ENCODE data around the gene CAPZB.

Gene CAPZB

DNA sequence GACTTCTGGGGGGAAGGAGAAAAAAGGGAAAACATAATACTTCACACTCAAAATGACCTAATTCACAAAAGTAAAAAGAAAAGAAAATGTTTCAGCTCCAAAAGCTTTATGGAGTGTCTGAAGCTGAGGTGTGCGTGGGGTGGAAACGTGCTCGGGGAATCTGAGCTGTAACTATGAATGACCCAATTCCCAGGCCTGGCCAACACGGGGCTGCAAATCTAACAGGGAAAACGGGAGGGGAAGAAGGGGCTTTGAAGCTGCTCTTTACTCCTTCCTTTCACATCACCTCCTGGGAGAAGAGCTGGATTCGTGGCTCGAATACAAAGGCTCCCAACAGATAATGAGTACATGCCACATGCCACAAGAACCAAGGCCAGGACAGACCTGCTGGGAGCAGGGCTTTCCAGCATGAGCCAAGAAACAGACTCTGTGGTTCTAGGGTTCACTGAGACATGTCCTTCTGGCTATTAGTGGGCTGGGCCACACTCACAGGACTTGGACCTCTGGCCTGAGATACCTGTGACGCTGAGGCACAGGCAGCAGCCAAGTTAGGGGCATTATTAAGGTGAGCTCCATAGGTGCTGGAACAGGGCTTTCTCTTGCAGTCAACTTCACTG is 121.7 kb downstream of the CAPZB start:
- no peak for DNase-seq

GRCh38 chr1:19361611-19362147 is 123.7 kb downstream of the CAPZB start:
- no peak for DNase-seq

DNA sequence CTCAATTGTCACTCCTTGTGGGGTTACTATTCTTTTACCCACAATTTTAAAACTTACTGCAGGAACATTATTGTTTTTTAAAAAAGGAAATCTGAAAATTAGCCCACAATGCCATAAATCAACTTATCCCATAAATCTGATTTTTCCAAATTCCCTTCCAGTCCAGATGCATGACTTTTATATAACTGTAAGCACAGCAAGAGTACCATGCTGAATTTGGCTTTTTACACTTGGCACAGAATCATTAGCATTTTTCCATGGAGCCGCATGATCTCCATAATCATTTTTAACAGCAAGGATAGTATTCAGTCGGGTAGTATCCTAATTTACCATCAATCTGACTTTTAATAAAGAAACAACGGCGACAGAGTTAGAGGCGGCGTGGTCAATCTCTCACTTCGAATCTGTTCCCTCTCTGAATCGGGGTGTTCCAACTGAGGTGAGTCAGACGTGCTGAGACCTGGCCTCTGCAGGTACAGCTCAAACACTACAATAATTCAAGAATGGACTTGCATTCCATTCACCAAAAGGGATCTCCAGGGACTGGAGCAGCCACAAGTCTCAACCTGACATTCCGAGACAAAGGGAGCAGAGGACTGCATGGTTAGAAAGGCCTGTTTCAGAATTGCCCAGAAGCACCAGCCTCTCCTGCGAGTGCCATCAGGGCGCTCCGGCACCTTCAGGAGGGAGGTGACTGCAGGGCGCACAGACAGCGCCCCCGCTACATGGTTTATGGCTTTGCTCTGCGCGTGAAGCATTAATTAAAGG is 124.3 kb downstream of the CAPZB start:
- DNase-seq = no peak

GRCh38 chr1:19360432-19360831 is 124.9 kb downstream of the CAPZB start:
- no peak for DNase-seq

GRCh38 chr1:19360016-19360415 is 125.3 kb downstream of the CAPZB start:
- DNase-seq = peak; percentile 54

DNA sequence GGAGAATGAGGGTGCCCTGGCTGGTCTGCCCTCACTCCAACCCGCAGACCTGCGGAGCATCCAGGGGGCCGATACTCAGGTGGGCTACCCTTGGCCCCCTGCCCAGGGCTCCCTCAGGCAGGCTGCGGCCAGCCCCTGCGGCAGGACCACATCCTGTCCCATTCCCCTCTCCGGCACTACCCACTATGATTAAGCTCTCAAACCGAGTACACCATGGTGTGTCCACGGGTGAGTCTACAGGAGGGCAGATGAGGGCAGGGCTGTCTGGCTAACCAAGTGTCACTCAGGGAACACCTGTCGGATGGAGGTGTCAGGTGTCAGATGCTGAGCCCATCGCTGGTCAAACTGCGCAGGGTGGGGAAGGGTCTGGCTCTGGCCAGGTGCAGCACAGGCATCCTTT is 126.0 kb downstream of the CAPZB start:
- no peak for DNase-seq

DNA sequence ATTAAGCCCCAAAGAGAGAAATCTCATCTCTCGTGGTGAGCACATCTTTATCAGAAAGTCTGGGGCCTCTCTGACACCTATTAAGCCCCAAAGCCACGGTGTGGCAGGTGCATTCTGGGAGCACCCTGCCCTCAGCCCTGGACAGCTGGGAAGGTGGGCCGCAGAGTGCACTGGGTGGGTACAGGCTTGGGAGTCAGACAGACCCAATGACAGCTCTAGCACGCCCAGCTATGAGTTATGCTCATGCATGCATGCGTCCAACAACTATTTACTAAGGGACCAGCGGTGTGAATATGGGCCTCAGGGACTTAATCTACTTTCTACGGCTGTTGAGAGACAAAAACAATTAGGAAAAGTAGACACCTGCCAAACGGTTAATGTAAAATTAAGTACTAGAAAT is 126.6 kb downstream of the CAPZB start:
- no peak for DNase-seq

DNA sequence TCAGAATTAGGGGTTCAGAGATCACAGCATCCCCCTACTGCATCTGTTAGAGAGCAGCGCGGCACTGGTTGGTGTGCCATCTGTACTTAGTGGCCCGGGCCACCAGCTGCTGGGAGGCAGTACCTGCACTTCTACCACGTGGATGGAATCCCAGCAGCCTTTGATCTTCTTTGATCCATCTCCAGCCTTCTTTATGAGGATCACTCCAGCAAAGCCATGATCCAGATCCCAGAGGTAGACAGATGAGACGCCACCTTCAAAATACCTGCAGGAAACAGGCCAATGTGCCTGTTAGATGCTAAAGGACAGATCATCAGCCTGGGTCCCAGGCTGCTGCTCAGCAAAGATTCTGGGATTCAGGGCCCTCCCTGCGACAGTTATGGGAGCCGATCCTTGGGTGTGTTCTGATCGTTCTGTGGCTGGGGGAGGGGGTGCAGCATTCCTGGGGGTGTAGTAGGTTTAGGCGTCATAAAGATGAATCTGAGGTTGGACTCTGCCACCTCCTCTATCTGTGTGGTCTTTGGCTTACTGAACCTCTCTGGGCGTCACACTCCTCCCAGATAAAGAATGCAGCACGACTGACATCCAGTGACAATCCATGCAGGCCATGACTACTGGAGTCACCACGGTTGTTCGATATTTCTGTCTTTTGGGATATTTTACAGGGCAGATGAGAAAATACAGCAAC is 127.9 kb downstream of the CAPZB start:
- no peak for DNase-seq

- no peak for DNase-seq
Observed at GRCh38 chr1:19356266-19356665, 129.1 kb downstream of the CAPZB start.

- DNase-seq = no peak
Observed at GRCh38 chr1:19354531-19354981, 130.8 kb downstream of the CAPZB start.

DNA sequence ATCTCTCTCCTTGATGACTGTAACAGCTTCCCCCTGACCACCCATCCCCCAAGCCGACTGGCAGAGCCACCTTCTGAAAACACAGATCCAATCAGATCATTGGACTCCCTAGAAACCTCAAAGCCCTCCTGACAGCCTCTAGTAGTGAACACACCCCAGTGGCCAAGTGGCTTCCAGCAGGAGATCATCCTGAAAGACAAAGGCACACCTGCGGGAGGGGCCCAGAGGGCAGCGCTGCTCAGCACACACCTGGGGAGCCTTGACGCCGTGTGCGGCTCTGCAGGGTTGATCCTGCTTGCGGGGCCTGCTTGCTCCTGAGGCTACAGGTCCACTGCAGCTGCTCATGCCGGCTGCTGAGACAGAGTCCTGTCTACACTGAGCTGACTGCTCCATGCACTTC is 131.7 kb downstream of the CAPZB start:
- DNase-seq = no peak

DNA sequence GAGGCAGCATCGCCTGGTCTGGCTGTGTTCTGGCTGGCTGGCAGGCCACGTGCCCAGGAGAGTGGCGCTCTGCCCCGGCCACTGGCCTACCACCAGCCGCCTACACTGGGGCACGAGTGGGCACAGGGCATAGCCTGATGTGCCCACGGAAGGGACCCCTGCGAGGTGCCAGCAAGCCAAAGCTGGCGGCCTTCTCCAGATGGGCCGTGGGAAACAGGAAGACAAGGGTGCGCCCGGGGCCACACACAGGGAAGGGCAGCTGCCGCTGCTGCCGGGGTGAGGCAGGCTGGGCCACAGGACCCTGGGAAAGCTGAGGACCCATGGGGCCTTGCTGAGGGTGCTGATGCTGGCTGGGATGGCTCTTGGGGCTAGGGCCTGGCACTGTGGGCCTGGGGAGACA is 132.5 kb downstream of the CAPZB start:
- no peak for DNase-seq

- no peak for DNase-seq
Observed at GRCh38 chr1:19351873-19352272, 133.5 kb downstream of the CAPZB start.

DNA sequence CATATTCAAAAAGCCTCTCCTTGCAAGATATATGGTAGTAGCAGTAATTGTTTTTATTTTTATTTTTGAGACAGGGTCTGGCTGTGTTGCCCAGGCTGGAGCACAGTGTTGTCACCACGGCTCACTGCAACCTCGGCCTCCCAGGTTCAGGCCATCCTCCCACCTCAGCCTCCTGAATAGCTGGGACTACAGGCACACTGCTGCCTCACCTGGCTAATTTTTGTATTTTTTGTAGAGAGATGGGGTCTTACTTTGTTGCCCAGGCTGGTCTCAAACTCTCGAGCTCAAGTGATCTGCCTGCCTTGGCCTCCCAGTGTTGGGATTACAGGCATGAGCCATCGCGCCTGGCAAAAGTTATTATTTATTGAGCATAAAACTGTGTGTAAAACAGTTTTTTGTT is 134.8 kb downstream of the CAPZB start:
- no peak for DNase-seq

GRCh38 chr1:19349999-19350398 is 135.3 kb downstream of the CAPZB start:
- DNase-seq = no peak

GRCh38 chr1:19348441-19349198 is 136.7 kb downstream of the CAPZB start:
- DNase-seq = no peak

GRCh38 chr1:19347533-19348172 is 137.7 kb downstream of the CAPZB start:
- DNase-seq = no peak

DNA sequence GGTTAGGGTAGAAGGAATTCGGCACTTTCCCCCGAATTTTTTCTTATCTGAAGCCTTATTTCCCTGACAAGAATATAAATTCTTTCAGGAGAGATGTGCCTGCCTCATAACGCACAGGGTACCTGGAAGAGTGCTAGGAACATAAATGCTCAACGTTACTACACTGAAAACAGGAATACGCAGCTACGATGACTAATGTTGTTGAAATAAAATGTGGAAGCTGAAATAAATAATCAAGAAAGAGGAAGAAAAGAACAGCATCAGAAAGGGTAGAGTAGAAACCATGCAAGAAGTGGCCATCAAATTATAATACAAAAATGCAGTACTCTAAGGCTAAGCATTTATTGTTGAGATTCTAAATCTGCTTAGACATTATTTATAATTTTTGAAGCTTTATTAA is 139.3 kb downstream of the CAPZB start:
- no peak for DNase-seq

- DNase-seq = no peak
Observed at GRCh38 chr1:19345391-19345790, 139.9 kb downstream of the CAPZB start.

DNA sequence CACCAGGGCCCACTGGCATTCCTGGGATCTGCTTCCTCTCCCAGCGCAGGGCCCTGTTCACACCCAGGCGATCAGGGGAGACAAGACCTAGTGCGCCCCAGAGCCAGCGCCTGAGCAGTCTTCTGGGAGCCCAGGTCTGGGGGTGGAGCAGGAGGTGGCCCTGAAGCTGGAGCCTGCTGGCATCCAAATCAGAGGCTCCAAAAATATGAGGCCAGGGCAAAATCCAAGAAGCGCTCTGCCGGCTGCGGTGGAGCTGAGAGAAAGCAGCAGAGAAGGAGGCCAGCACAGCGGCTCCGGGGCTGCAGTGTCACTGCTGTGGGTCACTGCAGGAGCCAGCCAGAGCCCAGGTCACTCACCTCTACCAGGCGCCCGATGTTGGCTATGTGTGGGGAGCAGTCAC is 140.5 kb downstream of the CAPZB start:
- no peak for DNase-seq

DNA sequence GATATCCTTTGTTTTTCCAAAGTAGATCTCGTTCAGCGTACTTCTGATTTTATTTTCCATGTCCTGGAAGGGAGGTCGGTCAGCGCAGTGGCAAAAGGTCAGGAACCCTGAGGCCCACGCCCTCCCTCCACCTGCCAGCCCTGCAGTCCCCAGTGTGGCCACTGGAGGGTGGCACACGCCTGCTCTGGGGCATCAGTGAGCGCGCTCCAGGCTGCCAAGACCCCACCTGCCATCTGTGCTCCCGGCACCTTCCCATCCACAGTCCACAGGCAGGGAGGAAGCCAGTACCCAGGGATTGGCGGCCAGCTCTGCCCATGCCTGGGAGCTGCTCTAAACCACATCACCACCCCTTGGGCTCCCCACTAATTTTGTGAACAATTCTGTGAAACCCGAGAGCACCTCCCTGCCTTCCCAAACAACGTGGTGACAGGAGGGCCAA is 140.9 kb downstream of the CAPZB start:
- DNase-seq = peak; percentile 49

DNA sequence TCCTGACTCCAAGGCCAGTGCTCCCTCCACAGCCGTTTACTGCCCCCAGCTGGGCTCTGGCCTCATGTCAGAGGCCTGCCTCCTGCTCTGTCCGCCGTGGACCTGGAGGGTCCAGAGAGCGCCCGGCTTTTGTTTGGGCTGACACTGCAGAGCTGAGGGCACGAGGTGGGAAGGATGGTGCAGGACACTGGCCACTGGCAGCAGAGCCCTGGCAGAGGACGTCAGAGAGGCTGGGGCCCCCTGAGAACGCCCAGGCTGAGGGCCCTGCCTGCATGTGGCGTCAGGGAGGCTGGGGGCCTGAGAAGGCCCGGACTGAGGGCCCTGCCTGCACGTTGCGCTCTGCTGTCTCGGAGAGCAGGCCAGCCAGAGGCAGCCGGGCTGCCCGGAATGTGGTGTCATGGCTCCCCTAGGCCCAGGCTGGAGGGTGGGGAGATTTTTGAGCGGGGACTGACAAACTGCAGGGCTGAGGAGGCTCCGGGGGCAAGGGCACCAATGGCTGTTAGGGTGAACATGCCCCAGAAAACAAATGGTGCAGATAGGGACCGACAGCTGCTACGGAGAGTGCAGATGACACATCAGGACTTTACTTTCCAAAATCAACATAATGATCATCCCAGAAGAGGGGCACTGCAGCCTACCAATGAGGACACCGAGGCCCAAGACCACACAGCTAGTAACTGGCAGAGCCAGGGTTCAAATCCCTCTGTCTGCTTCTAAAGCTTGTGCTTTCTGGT is 141.6 kb downstream of the CAPZB start:
- no peak for DNase-seq
